Fibroblast of mammary gland (primary cell): ENCODE data around the gene SIGLEC1.

ENCODE experiments used
- DNase-seq: peaks from one replicate; pipeline ENCODE4 v3.0.0-alpha.2; 2010; ENCODE audit warnings: low read depth
- H3K4me3 ChIP-seq: 2 replicates; pipeline ENCODE4 v1.5.1; 2011; ENCODE audit warnings: low read depth, mild to moderate bottlenecking, low read length, moderate library complexity; ENCODE audit not compliant: control insufficient read depth
- CTCF ChIP-seq: conservative IDR thresholded peaks from 2 replicates; pipeline ENCODE4 v1.5.1; 2011; ENCODE audit warnings: low read depth, low read length, inconsistent platforms; ENCODE audit not compliant: control insufficient read depth, insufficient read depth

SIGLEC1 gene

GRCh38 chr20:3745686-3746173, 33.3 kb upstream of the SIGLEC1 start:
- DNase-seq: no peak
- no peak for TF ChIP-seq CTCF
- H3K4me3 ChIP-seq: no peak overlapping the region

GRCh38 chr20:3744806-3745685, 32.6 kb upstream of the SIGLEC1 start:
- H3K4me3 ChIP-seq: no peak overlapping the region
- no peak for TF ChIP-seq CTCF
- peak; percentile 32 for DNase-seq

GRCh38 chr20:3744037-3744436, 31.6 kb upstream of the SIGLEC1 start:
- no peak for TF ChIP-seq CTCF
- H3K4me3 ChIP-seq: no peak overlapping the region
- no peak for DNase-seq

GRCh38 chr20:3743251-3743650, 30.9 kb upstream of the SIGLEC1 start:
- no peak for TF ChIP-seq CTCF
- no peak for DNase-seq
- H3K4me3 ChIP-seq: no peak overlapping the region

GRCh38 chr20:3741836-3742458, 29.5 kb upstream of the SIGLEC1 start:
- DNase-seq: no peak
- no peak overlapping the region for H3K4me3 ChIP-seq
- TF ChIP-seq CTCF: no peak

- TF ChIP-seq CTCF: no peak
- no peak overlapping the region for H3K4me3 ChIP-seq
Measured at GRCh38 chr20:3740615-3741301, 28.4 kb upstream of the SIGLEC1 start.

More at GRCh38 chr20:3740615-3741301, 28.4 kb upstream of the SIGLEC1 start:
- no peak for DNase-seq
